Measurements from ENCODE around the gene TRDN.

TRDN gene, protein sequence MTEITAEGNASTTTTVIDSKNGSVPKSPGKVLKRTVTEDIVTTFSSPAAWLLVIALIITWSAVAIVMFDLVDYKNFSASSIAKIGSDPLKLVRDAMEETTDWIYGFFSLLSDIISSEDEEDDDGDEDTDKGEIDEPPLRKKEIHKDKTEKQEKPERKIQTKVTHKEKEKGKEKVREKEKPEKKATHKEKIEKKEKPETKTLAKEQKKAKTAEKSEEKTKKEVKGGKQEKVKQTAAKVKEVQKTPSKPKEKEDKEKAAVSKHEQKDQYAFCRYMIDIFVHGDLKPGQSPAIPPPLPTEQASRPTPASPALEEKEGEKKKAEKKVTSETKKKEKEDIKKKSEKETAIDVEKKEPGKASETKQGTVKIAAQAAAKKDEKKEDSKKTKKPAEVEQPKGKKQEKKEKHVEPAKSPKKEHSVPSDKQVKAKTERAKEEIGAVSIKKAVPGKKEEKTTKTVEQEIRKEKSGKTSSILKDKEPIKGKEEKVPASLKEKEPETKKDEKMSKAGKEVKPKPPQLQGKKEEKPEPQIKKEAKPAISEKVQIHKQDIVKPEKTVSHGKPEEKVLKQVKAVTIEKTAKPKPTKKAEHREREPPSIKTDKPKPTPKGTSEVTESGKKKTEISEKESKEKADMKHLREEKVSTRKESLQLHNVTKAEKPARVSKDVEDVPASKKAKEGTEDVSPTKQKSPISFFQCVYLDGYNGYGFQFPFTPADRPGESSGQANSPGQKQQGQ

DNA sequence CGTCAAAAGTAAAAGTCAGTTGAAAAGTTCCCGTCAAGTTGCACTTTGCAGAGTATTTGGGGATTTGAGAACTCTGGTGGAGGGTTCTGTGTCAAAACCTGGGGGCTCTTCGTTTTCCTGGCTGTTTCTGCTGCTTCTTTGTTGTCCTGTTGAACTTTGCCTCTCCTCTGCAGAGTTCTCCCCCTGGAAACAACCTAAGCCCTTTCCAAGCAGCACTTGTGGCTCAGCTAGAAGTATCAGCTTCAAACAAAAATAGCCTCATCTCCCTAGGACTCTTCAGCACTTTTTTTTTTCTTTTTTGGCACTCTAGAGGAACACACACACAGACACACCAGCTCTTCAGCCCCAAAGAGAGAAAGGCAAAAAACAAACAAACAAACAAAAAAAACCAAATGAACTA is at the start of gene TRDN:
TRDN (minus strand) TSS at position 169 of the 400 bp plus-strand sequence. CDS start 175 bp downstream, outside the sequence.
- DNase-seq (ENCODE audit: low read depth in 2 of 2) = no peak

DNA sequence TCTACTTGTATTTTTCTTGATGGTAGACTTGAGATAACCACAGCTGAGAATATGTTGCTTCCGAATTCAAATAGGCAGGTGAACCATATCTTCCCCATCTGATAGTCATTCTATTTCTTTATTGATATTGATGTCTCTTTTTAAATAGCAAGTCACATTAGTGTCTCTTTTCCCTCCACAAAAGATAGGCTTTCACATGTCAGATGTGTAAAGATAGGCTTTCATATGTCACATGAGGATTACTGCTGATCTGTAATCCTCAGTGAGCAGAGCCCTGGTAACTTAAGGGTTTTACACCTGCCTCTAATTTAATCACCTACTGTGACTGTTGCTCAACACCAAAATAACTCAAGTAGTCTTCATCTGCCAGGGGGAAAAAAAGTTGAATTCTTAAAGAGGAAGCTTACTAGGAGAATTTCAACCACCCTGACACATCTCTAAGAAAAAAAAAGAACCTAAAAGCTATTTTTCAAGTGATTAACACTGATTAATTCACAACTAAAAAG is 45.3 kb upstream of the TRDN start:
- DNase-seq (ENCODE audit: low read depth in 2 of 2) = no peak

DNA sequence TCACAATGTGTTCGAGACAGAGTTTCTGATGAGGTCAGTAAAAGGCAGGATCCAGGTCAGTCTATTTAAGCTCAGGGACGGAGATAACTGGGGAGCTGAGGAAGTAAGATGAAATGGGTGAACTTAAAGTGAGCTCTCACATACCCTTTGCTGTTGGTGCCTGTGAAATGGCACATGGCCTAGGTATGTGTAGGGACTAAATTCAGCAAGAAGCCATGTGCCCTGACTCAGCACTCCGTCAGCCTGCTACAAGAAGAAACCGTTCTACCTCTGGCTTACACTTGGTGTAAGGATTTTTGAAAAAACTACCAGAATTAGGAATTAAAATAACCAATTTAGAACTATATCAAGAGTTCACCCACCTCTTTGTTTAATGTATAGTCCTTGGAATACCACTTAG is 41.1 kb upstream of the TRDN start:
- DNase-seq (ENCODE audit: low read depth in 2 of 2) = no peak

DNA sequence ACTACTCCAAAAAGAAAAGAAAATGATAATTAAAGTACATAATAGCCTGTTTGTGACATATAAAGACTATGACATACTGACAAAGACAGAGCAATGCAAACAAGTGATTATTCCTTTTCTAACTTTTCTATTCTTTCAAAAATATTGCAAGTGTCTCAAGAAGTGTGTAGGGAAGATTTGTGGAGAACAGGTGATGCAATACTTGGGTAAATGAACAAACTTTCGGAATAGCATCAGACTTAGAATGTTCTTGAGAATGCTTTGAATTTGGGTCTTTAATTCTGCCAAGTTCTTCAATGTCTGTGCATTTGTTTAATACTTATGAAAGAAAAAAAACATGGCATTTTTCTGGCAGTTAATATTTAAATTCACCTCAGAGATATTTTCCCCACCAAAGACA is 40.0 kb upstream of the TRDN start:
- DNase-seq (ENCODE audit: low read depth in 2 of 2) = no peak

DNA sequence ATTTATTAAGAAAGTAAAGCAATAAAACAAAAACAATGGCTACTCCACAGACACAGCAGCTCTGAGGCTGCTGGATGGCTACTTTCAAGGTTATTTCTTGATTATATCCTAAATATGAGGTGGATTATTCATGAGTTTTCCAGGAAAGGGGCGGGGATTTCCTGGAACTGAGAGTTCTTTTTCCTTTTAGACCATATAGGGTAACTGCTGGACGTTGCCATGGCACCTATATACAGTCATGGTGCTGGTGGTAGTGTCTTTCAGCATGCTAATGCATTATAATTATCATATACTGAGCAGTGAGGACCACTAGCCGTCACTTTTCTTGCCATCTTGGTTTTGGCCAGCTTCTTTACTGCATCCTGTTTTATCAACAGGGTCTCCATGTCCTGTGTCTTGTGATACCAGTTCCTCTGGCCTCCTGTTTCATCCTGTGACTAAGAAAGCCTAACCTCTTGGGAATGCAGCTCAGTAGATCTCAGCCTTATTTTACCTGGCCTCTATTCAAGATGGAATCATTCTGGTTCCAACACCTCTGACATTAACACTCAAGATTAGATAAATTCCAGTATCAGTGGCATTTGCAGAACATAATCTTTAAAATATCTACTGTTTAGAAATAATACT is 32.3 kb upstream of the TRDN start:
- no peak for DNase-seq (ENCODE audit: low read depth in 2 of 2)

DNA sequence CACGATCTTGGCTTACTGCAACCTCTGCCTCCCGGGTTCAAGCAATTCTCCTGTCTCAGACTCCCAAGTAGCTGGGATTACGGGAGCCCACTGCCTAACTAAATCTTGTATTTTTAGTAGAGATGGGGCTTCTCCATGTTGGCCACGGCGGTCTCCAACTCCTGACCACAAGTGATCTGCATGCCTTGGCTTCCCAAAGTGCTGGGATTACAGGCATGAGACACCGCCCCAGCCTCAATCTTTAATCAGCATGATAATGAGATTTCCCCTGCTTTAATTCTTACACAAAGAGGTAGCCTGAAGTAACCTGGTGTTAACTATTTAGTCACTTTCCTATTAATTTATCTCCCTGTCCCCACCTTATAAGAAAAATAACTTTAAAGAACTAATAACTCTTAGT is 31.3 kb upstream of the TRDN start:
- no peak for DNase-seq (ENCODE audit: low read depth in 2 of 2)

DNA sequence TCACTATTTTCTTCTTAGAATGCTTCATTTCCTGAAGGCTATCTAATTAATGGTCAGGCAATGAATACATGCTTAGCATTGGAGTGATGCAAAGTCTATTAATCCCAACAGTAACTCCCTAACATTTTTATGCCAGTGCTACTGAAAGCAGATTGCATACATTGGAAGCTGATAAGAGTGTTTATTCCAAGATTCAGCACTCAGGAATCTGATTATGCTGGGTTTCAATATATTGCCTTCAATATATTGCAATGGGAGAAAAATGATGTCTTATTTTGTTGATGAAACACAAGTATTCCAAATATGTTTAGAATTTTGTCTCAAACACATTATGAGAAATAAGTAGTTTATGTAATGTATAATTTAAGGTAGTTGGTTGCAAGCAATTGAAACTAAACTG is 26.7 kb upstream of the TRDN start:
- DNase-seq (ENCODE audit: low read depth in 2 of 2) = no peak

DNA sequence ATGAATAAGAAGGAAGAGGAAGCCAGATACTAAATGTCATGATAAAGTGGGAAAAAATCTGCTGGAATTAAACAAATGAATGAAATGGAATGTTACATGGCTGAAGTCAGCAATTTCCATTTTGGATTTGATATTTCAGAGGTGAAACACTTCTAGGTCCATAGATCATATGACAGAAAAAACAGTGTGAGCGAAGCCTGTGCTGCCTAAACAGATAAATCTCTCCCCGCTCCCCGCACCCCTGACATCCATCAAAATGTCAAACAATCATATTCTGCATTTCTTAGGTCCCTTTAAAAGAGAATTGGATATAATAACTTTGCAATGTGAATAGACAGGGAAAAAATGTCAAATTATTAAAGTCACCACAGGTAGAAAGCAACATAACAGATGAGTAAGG is 26.0 kb upstream of the TRDN start:
- DNase-seq (ENCODE audit: low read depth in 2 of 2) = no peak

DNA sequence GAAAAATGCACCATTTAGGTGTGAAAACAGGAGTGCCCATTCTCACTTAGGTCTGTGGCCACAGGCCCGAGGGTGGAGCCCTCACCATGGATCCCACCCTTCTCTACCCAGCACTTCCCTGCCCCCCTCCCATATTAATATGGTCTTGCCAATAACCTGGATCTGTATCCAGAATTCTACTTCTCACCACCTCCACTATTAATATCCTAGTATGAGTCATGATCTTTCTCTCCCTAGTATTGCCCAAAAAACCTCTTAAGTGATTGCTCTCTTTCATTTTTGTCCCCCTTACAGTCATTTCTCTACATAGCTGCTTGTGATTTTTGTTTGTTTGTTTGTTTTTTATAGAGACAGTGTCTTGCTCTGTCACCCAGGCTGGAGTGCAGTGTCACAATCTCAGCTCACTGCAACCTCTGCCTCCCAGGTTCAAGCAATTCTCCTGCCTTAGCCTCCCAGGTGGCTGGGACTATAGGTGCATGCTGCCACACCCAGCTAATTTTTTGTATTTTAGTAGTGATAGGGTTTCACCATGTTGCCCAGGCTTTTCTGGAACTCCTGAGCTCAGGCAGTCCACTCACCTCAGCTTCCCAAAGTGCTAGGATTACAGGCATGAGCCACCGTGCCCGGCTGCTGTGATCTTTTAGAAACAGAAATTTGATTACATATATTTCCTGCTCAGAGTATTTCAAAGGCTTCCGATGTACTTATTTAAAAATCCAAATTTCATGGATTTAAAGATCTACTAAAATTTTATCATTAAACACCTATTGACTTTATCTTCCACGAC is 24.5 kb upstream of the TRDN start:
- DNase-seq (ENCODE audit: low read depth in 2 of 2) = no peak

DNA sequence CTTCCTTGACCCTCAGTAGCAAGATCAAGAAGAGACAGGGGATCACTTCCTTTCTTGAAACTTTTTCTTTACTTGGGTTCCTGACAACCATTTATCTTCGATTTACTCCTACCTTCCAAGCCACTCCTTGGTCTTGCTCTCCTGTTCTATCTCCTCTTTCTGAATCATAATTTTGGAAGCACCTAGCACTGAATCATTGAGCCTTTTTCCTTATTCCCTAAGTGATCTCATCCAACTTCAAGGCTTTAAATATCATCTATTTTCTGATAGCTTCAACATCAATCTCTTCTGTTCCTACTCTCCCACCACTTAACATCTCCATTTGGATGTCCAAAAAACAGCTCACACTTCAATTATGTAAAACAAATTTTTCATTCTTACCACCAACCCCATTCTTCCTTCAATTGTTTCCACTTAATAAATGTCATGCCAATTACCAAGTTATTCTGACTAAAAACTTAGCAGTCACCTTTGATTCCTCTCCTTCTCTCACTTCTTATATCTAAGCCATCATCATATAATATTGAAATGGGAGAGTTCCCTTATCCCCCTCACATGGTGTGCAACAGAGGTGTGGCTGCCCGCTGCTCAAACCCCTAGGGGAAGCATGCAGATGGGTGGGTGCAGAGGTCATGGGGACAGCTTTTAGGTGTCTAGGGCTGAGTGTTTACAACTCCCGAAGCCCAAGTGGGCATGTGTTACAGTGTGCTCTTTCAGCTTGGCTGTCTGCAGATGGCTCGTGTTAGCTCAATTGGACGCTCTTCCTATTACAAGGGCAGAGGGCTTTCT is 23.4 kb upstream of the TRDN start:
- DNase-seq (ENCODE audit: low read depth in 2 of 2) = no peak

DNA sequence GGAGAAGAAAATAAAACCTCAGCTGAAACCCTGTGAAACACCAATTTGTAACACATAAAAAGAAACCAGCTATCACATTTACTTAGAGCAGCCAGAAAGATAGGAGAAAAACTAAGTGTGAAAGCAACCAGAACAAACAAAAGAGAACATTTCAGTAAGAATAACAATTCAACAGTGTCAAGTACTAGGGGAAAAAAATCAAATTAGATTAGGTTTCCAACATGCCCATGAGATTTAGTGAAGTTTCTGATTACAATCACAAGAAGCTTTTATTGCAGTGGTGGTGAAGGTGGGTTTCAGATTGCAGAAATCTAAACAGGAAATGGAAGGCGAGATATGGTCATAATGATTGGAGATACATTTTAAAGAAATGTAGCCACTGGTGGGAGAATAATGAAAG is 22.1 kb upstream of the TRDN start:
- no peak for DNase-seq (ENCODE audit: low read depth in 2 of 2)

DNA sequence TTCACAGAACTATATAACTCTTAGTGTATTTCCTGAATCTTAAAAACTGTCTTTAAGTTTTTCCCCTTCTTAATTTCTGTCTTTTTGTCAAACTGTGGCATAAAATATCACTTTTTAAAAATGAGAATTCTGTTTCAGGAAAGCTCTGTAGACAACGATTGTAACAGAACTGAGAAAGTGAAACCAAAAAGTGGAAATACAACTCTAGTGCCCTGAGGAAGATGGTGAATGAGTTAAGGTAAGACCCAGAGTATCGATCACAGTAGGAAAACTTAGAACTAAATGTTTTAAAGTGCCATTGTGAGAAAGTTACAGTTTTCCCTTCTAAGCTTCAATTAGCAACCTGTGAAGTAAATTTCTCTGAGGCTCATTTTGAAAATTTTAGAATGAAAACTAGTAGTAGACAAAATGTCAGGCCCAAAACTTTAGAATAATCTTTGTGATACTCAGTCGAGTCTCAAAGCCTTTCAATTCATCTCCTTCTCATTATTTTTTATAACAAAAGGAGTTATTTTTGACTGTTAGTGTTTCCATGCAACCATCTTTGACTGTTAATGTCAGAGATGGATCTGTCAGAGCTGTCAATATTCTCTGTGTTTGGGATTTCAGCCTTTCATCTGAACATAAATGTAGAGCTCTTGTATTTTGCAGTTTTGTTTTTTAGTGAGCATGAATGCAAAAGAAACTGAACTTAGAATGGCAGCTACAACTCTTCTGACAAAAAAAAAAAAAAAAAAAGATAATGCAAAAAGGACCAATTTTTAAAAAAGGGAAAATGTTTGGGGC is 19.0 kb upstream of the TRDN start:
- no peak for DNase-seq (ENCODE audit: low read depth in 2 of 2)

DNA sequence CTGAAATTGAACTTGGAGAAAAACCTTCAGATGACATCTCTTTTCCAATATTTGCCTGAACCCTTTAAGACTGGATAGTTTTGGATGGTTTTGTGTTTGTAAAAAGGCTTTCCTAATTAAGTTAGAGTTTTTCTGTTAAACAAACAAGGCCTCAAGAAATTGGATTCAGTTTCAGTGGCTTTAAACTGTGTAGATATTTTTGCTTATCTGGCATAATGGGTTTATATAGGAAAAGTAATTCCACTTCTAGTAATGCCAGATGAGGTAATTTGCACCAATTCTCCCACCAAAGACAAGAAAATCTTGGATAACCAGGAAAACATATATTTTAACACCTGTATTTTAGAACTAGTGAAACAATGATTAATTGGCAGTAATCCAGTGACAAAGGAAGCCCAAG is 12.0 kb upstream of the TRDN start:
- DNase-seq (ENCODE audit: low read depth in 2 of 2) = no peak

DNA sequence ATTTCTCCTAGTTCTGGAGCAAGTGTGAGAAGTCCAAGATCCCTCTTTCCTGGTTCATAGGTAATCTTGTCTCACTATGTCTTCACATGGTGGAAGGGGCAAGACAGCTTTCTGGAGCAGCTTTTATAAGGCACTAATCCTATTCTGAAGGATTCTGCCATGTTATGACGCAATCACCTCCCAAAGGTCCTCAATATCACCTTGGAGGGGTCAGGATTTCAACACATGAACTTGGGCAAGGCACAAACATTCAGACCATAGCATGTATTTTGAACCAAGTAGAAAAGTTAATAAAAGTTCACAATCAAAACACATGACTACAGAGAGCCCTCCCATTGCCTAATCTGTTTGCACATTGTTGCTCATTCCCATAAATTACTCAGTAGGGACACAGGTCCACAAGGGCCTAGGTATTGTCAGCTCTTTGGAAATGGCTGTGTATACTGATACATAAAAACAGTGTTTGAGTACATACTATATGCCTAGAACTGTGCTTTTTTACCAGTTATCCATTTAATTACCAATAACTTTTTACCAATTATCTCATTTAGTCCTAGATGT is 11.3 kb upstream of the TRDN start:
- DNase-seq (ENCODE audit: low read depth in 2 of 2) = no peak

DNA sequence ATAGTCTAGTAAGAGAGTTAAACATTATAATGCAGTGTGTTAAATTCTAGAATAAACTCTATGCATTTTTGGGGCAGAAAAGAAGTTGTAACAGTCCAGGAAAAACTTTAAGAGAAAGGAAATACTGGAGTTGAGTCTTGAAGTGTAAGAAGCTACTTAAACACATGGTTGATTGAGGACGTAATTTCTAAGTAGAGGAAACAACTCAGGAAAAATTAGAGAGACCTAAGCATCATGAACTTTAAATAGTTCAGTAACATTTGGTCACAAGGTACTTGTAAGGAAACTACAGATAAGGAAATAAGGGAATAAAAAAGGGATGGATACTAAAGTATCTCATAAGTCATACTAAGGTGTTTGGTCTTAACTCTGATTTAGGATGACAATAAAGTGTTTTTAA is 4.7 kb upstream of the TRDN start:
- no peak for DNase-seq (ENCODE audit: low read depth in 2 of 2)

DNA sequence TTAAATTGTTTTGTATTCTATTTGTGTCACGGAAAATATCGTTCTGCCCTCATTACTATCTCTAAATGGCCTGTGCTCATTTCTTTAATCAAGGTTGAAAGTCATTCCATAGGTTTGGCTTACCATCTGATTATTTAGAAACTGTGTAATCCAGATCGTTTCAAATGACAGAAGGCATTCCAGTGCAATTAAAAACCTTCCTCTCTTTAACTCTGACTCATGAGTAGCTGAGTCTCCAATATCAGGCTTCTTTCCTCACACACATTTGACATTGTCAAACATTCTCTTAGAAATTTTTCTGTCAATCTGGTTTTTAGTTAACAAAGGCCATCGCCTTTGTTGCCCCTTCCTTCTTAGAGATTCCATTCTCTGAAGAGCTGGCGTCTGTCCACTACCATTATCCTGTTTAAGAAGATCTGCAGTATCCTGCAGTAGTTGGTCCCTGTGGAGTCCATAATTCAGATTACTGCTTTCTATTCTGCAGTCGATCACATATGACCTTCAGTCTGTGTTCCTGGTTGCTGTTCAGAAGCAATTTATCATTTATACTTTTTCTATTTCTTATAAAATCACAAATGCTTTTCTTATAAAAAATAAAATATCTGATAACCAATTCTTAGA is 3.9 kb upstream of the TRDN start:
- no peak for DNase-seq (ENCODE audit: low read depth in 2 of 2)

DNA sequence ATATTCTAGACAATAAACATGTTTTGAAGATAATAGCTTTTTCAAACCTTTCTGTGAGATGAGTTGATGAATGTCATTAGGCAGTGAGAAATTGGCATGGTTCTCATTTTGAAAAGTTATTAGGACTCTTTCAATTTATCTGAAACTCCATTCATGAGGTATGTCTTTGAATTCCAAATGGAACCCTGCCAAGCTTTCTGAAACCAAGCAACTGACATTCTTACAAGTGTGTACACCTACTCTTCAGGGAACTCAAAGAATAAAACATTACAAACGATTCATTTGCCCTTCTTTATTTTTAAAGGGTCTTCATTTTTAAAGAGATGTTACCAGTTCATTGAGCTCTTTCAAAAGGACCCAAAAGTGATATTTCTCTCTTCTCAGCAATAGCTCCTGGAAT is 2.1 kb upstream of the TRDN start:
- no peak for DNase-seq (ENCODE audit: low read depth in 2 of 2)

DNA sequence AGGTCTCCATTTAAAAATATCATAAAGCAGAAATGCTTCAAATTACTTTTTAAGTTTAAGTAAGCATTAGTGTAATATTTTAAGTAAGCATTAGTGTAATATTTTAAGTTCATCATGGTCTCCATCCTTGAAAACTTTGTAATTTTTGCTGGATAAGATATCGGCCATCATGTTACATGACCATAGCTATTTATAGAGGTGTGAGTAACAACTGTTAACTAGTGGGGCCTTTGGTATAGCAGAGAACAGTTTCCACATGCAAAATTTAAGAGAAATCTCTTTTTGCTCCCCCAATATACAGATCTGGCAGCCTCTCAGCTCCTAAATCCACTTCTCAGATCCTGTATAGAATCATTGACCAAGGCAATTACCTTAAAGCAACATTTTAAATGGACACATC is 468 bp downstream of the TRDN start:
- DNase-seq (ENCODE audit: low read depth in 2 of 2) = no peak

DNA sequence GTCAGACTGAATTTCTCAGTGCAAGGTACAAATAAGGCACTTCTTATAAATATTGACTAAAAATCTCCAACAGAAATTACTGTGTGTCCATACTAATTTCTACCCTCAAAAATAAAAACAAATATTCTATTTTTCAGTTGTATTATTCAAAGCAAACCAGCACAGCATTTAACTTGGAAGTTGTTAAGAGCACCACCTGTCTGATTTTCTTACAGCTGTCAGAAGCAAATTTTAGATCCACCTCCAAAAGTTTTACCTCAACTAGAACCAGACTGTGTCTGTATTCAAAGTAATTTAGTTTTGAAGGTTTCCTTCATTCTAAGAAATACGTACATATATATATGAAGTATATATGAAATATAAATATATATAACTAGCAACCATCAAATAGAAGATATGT is 1.2 kb downstream of the TRDN start:
- DNase-seq (ENCODE audit: low read depth in 2 of 2) = no peak

DNA sequence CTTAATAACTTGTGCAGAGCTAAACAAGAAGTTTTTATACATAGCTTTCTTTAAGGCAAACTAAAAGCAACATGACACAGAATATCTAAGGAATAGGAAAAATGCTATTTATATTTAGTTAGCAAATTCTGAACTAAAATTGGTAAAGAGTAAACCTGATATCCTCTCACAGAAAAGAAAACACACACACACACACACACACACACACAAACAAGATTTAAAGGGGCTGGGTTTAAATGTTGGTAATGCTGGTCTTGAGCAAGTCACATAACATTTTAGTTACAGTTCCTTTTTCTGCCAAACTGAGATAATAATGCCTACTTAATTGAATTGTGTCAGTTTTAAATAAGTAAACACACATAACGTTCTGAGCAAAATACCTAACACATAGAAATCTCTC is 1.6 kb downstream of the TRDN start:
- no peak for DNase-seq (ENCODE audit: low read depth in 2 of 2)
